Astrocyte (in vitro differentiated cells and primary cell): ENCODE measurements around the gene KRTAP4-3. TPM values are rescaled to one million over a fixed set of nuclear protein-coding genes. Genes with fewer than 3 reads are reported as not detected.
A peak's percentile ranks its signal among the peaks of the same experiment; 100 is the strongest.
"Not testable (repeated sequence)": the region's sequence is repeated elsewhere in the genome, so short reads cannot be mapped to it uniquely, and the experiment has no call there.

ENCODE experiments used
- DNase-seq: peaks from one replicate; pipeline ENCODE4 v3.0.0-alpha.2; 2010; ENCODE audit warnings: low read depth
- FAIRE-seq: peaks from 2 replicates; lab custom pipeline; 2011; peaks lifted over from hg19 to GRCh38; lab: Jason Lieb, UNC
- H2AFZ ChIP-seq: 2 replicates; pipeline ENCODE4 v1.6.0; 2012; ENCODE audit warnings: low read depth, low read length, inconsistent platforms
- H3K27ac ChIP-seq: 2 replicates; pipeline ENCODE4 v1.5.1; 2011; ENCODE audit warnings: low read depth, low read length, inconsistent platforms
- H3K27me3 ChIP-seq: 2 replicates; pipeline ENCODE4 v1.6.0; 2011; ENCODE audit warnings: low read length, inconsistent platforms; ENCODE audit not compliant: insufficient read depth
- H3K36me3 ChIP-seq: 2 replicates; pipeline ENCODE4 v1.5.1; 2011; ENCODE audit warnings: low read length, inconsistent platforms; ENCODE audit not compliant: insufficient read depth
- H3K4me1 ChIP-seq: 2 replicates; pipeline ENCODE4 v1.5.1; 2011; ENCODE audit warnings: low read length, inconsistent platforms; ENCODE audit not compliant: insufficient read depth
- H3K4me2 ChIP-seq: 2 replicates; pipeline ENCODE4 v1.6.0; 2012; ENCODE audit warnings: low read length, inconsistent platforms
- H3K4me3 ChIP-seq: 2 replicates; pipeline ENCODE4 v1.5.1; 2011; ENCODE audit warnings: low read depth, mild to moderate bottlenecking, low read length, inconsistent platforms; ENCODE audit not compliant: insufficient read depth
- H3K79me2 ChIP-seq: 2 replicates; pipeline ENCODE4 v1.6.0; 2012; ENCODE audit warnings: mild to moderate bottlenecking, low read length, inconsistent platforms; ENCODE audit not compliant: insufficient read depth
- H3K9ac ChIP-seq: 2 replicates; pipeline ENCODE4 v1.6.0; 2012; ENCODE audit warnings: mild to moderate bottlenecking, low read length, inconsistent platforms
- H3K9me3 ChIP-seq: 2 replicates; pipeline ENCODE4 v1.5.1; 2012; ENCODE audit warnings: low read depth, mild to moderate bottlenecking, low read length, inconsistent platforms; ENCODE audit not compliant: insufficient read depth
- H4K20me1 ChIP-seq: 2 replicates; pipeline ENCODE4 v1.6.0; 2012; ENCODE audit warnings: low read length, inconsistent platforms; ENCODE audit not compliant: insufficient read depth
- H3K27ac Mint-ChIP-seq: one replicate; pipeline ENCODE4 v1.8.0; 2021; ENCODE audit warnings: mild to moderate bottlenecking, mixed read lengths; ENCODE audit not compliant: unreplicated experiment
- H3K27me3 Mint-ChIP-seq: one replicate; pipeline ENCODE4 v1.8.0; 2021; ENCODE audit warnings: low read depth, mixed read lengths; ENCODE audit not compliant: unreplicated experiment
- H3K36me3 Mint-ChIP-seq: one replicate; pipeline ENCODE4 v1.8.0; 2021; ENCODE audit warnings: low read depth, mixed read lengths; ENCODE audit not compliant: unreplicated experiment
- H3K4me1 Mint-ChIP-seq: one replicate; pipeline ENCODE4 v1.8.0; 2021; ENCODE audit warnings: low read depth, mixed read lengths; ENCODE audit not compliant: unreplicated experiment
- H3K4me3 Mint-ChIP-seq: one replicate; pipeline ENCODE4 v1.8.0; 2021; ENCODE audit warnings: mild to moderate bottlenecking, moderate library complexity, mixed read lengths; ENCODE audit not compliant: unreplicated experiment
- H3K9me3 Mint-ChIP-seq: one replicate; pipeline ENCODE4 v1.8.0; 2021; ENCODE audit warnings: mild to moderate bottlenecking, mixed read lengths; ENCODE audit not compliant: unreplicated experiment
- EZH2 ChIP-seq: IDR thresholded peaks from 2 replicates; pipeline ENCODE4 v1.6.1; 2012; ENCODE audit warnings: mild to moderate bottlenecking, low read length, inconsistent platforms; ENCODE audit not compliant: insufficient read depth
- total RNA-seq: library from RNA; stranded (reverse); gene quantifications from 2 replicates; pipeline ENCODE4 v1.2.1, GENCODE V29; 2021
- TF ChIP-seq, protein P1 (sequence below): IDR thresholded peaks from 2 replicates; pipeline ENCODE4 v1.5.1; 2011; ENCODE audit warnings: low read depth, mild to moderate bottlenecking, inconsistent platforms, low read length, moderate library complexity; ENCODE audit not compliant: insufficient read depth

Gene KRTAP4-3
- total RNA-seq, 1 donor from 2014 or later = not detected

GRCh38 chr17:41141361-41141760 is 26.7 kb downstream of the KRTAP4-3 start:
- Histone ChIP-seq H2AFZ (no peak overlapping the region), H3K4me2 (no peak overlapping the region), H3K9me3 (peaks cover 3% of the 10 kb centered on the region), H3K4me3 (no peak overlapping the region), H3K9ac (no peak overlapping the region), H4K20me1 (no peaks in the 10 kb centered on the region), H3K4me1 (no peaks in the 10 kb centered on the region), H3K79me2 (no peaks in the 10 kb centered on the region), H3K27me3 (no peaks in the 10 kb centered on the region), H3K36me3 (no peaks in the 10 kb centered on the region), H3K27ac (peak overlapping the region; percentile 58)
- peak overlapping the region; percentile 49 for H3K27ac Mint-ChIP-seq
- no peaks in the 10 kb centered on the region for H3K27me3 Mint-ChIP-seq
- FAIRE-seq = no peak
- H3K4me3 Mint-ChIP-seq = no peak overlapping the region
- DNase-seq = no peak
- peaks cover 14% of the 10 kb centered on the region for H3K4me1 Mint-ChIP-seq
- H3K36me3 Mint-ChIP-seq = no peaks in the 10 kb centered on the region
- TF ChIP-seq, protein P1, sequence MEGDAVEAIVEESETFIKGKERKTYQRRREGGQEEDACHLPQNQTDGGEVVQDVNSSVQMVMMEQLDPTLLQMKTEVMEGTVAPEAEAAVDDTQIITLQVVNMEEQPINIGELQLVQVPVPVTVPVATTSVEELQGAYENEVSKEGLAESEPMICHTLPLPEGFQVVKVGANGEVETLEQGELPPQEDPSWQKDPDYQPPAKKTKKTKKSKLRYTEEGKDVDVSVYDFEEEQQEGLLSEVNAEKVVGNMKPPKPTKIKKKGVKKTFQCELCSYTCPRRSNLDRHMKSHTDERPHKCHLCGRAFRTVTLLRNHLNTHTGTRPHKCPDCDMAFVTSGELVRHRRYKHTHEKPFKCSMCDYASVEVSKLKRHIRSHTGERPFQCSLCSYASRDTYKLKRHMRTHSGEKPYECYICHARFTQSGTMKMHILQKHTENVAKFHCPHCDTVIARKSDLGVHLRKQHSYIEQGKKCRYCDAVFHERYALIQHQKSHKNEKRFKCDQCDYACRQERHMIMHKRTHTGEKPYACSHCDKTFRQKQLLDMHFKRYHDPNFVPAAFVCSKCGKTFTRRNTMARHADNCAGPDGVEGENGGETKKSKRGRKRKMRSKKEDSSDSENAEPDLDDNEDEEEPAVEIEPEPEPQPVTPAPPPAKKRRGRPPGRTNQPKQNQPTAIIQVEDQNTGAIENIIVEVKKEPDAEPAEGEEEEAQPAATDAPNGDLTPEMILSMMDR = no peak
- no peak for TF ChIP-seq EZH2
- peaks cover 10% of the 10 kb centered on the region for H3K9me3 Mint-ChIP-seq

DNA sequence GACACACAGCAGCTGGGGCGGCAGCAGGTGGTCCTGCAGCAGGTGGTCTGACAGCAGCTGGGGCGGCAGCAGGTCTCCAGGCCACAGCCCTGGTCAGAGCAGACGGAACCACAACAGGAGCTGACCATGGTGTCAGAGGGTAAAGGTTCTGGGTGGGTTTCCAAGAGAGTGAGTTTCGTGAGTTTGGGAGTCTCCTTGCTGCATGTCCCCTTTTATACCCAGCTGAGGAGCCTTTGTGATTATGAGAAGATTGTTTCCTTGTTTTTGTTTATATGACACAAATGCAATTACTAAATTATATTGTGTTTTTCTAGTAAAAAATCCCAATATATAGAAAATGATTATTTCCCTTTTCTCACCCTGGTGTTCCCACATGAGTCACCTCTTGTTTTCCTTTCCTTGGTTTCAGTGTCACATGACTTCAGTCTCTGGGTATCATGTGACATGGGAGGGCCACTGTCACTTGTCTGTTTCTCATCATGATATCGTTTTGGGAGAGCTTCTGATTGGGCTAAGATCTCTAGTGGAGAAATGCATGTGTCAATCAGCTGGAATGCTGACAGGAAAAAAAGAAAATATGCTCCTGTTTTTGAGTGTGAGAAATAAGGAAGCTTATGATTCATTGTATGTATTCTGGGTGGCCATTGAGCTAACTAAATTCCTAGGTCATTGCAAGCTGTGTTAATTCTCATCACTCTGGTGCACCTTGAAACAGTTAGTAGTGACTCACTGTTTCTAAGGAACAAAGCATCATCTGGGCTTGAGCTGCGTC is 27.5 kb downstream of the KRTAP4-3 start, which contains the start of gene KRTAP4-6:
TSS of gene KRTAP4-6 (minus strand) at position 185 of the 772 bp plus-strand sequence. CDS start at position 128, 57 bp downstream.
- no peak within 1 kb of the TSS for H3K4me3 Mint-ChIP-seq
- no peaks in the 10 kb centered on the region for H4K20me1 ChIP-seq
- TF ChIP-seq, protein P1 = no peak
- TF ChIP-seq EZH2 = no peak
- DNase-seq (peak; percentile 81), FAIRE-seq (peak; percentile 87)
- H3K79me2 ChIP-seq = no peaks in the 10 kb centered on the region
- no peak within 1 kb of the TSS for H3K4me2 ChIP-seq
- H3K9ac ChIP-seq = no peak within 1 kb of the TSS
- peaks cover 14% of the 10 kb centered on the region for H3K4me1 Mint-ChIP-seq
- H3K9me3 ChIP-seq = peaks cover 3% of the 10 kb centered on the region
- H3K27ac Mint-ChIP-seq = peak within 1 kb of the TSS; percentile 83
- H3K4me1 ChIP-seq = no peaks in the 10 kb centered on the region
- H3K4me3 ChIP-seq = no peak within 1 kb of the TSS
- H3K9me3 Mint-ChIP-seq = peaks cover 10% of the 10 kb centered on the region
- H3K36me3 ChIP-seq = no peaks in the 10 kb centered on the region
- H3K27me3 Mint-ChIP-seq = no peaks in the 10 kb centered on the region
- H3K36me3 Mint-ChIP-seq = no peaks in the 10 kb centered on the region
- H3K27ac ChIP-seq = peak within 1 kb of the TSS; percentile 58
- H2AFZ ChIP-seq = no peak within 1 kb of the TSS
- H3K27me3 ChIP-seq = no peaks in the 10 kb centered on the region

DNA sequence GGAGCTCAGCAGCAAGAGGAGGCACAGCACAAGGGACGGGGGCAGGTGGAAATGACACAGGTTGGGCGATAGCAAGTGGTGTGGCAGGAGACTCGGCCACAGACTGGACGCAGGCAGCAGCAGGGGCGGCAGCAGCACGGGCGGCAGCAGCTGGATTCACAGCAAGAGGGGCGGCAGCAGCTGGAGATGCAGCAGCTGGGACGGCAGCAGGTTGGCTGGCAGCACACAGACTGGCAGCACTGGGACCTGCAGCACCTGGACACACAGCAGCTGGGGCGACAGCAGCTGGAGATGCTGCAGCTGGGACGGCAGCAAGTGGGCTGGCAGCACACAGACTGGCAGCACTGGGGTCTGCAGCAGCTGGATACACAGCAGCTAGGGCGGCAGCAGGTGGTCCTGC is 28.2 kb downstream of the KRTAP4-3 start:
- H3K9ac ChIP-seq, DNase-seq, H3K4me3 ChIP-seq, H3K79me2 ChIP-seq, H3K4me1 ChIP-seq, H3K27me3 ChIP-seq, H2AFZ ChIP-seq, H3K4me3 Mint-ChIP-seq, H3K27me3 Mint-ChIP-seq, H3K36me3 ChIP-seq, H3K36me3 Mint-ChIP-seq, H3K9me3 ChIP-seq, H3K27ac Mint-ChIP-seq, H3K4me2 ChIP-seq, FAIRE-seq, H4K20me1 ChIP-seq: not testable (repeated sequence)
- Mint-ChIP-seq H3K9me3 (peaks cover 10% of the 10 kb centered on the region), H3K4me1 (peaks cover 14% of the 10 kb centered on the region)
- H3K27ac ChIP-seq = peak overlapping the region; percentile 58
